COLO829 (cell line): ENCODE results near the gene CABP2.
"Not testable (repeated sequence)": the region's sequence is repeated elsewhere in the genome, so short reads cannot be mapped to it uniquely, and the experiment has no call there.

Experiments used
- DNase-seq: peaks from one replicate; pipeline ENCODE4 v3.0.0; 2012; ENCODE audit warnings: low spot score

The CABP2 gene

GRCh38 chr11:67476692-67477091, 46.6 kb downstream of the CABP2 start:
- not testable (repeated sequence) for DNase-seq

- DNase-seq: no peak
Observed at GRCh38 chr11:67472882-67473281, 50.4 kb downstream of the CABP2 start.

DNA sequence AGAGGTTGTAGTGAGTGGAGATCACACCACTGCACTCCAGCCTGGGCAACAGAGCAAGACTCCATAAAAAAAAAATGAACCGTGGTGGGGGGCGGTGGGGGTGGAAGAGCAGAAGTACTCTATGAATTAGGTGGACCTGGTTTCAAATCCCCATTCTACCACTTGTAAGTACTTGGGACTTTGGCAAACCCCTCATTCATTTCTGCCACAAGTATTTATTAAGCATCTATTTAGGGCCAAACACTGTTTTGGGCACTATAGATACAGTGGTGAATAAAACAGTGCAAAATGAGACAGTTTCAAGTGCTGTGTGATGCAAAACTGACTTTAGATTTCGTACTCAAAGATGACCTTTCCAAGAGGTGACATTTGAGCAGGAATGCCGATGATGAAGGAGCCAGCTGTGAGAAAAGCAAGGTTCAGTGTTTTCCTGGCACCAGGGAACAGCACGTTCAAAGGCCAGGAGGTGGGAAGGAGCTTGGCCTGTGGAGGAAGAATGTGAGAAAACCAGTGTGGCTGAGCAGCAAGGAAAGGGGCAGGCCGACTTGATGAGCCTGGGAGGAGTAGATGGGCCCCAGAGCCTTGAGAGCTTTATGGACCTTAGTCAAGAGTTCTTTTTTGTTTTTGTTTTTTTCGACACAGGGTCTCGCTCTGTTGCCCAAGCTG, 52.8 kb downstream of the CABP2 start:
- DNase-seq: no peak

- DNase-seq: no peak
Observed at GRCh38 chr11:67469508-67469811, 53.8 kb downstream of the CABP2 start.
